ENCODE results near the gene RBBP8. TPM values are rescaled to one million over a fixed set of nuclear protein-coding genes. Genes with fewer than 3 reads are reported as not detected.

Gene RBBP8
- total RNA-seq, 1 experiment from 2014 or later: 46.7 TPM

GRCh38 chr18:22988208-22988607, 55.1 kb downstream of the RBBP8 start:
- no peak overlapping the region for H3K4me3 ChIP-seq (ENCODE audit: low read depth, low read length)
- DNase-seq: no peak
- no peaks in the 10 kb centered on the region for H3K9me3 ChIP-seq
- no peaks in the 10 kb centered on the region for H3K27me3 ChIP-seq (replicated peaks; ENCODE audit: control insufficient read depth, insufficient read depth, low read length)
- Mint-ChIP-seq H3K27ac (ENCODE audit: unreplicated experiment) (no peak overlapping the region), H3K4me3 (ENCODE audit: unreplicated experiment) (no peak overlapping the region), H3K36me3 (ENCODE audit: insufficient read depth, unreplicated experiment) (peaks cover 26% of the 10 kb centered on the region), H3K27me3 (ENCODE audit: insufficient read depth, unreplicated experiment) (no peaks in the 10 kb centered on the region), H3K9me3 (ENCODE audit: unreplicated experiment) (no peaks in the 10 kb centered on the region), H3K4me1 (ENCODE audit: low read depth, unreplicated experiment) (no peaks in the 10 kb centered on the region)
- ChIA-PET CTCF (no interaction called here), POLR2A (no interaction called here)
- peaks cover 1% of the 10 kb centered on the region; the same call in 1 of the 2 replicates for H3K36me3 ChIP-seq (ENCODE audit: control insufficient read depth, insufficient read depth, low read length)
- H3K4me1 ChIP-seq: no peaks in the 10 kb centered on the region
- no peak for TF ChIP-seq CTCF (IDR thresholded peaks at IDR 0.05; ENCODE audit: insufficient read depth in 1 of 2, low read depth in 1 of 2, low read length in 1 of 2, severe bottlenecking in 1 of 2, unreplicated experiment in 1 of 2)
- BruUV-seq (replicated peaks): no TSS peak
- intact Hi-C loops (cut with micrococcal nuclease; ENCODE audit: unreplicated experiment): no loop called here

- no TSS peak for BruUV-seq (replicated peaks)
- Histone ChIP-seq H3K4me3 (ENCODE audit: low read depth, low read length) (no peak overlapping the region), H3K9me3 (no peaks in the 10 kb centered on the region), H3K36me3 (ENCODE audit: control insufficient read depth, insufficient read depth, low read length) (no peaks in the 10 kb centered on the region), H3K27me3 (replicated peaks; ENCODE audit: control insufficient read depth, insufficient read depth, low read length) (no peaks in the 10 kb centered on the region), H3K4me1 (0 out of 2 replicates have a peak, but pooled peaks cover 3% of the 10 kb centered on the region)
- H3K36me3 Mint-ChIP-seq (ENCODE audit: insufficient read depth, unreplicated experiment): peaks cover 42% of the 10 kb centered on the region
- H3K27me3 Mint-ChIP-seq (ENCODE audit: insufficient read depth, unreplicated experiment): no peaks in the 10 kb centered on the region
- intact Hi-C loops (cut with micrococcal nuclease; ENCODE audit: unreplicated experiment): no loop called here
- no peak overlapping the region for H3K27ac Mint-ChIP-seq (ENCODE audit: unreplicated experiment)
- ChIA-PET POLR2A (no interaction called here), CTCF (no interaction called here)
- no peak overlapping the region for H3K4me3 Mint-ChIP-seq (ENCODE audit: unreplicated experiment)
- no peaks in the 10 kb centered on the region for H3K9me3 Mint-ChIP-seq (ENCODE audit: unreplicated experiment)
- DNase-seq: no peak
- no peak for TF ChIP-seq CTCF (IDR thresholded peaks at IDR 0.05; ENCODE audit: insufficient read depth in 1 of 2, low read depth in 1 of 2, low read length in 1 of 2, severe bottlenecking in 1 of 2, unreplicated experiment in 1 of 2)
- peaks cover 9% of the 10 kb centered on the region for H3K4me1 Mint-ChIP-seq (ENCODE audit: low read depth, unreplicated experiment)
These were observed 65.2 kb downstream of the RBBP8 start for GRCh38 chr18:22998344-22998743.

GRCh38 chr18:22999212-22999611, 66.1 kb downstream of the RBBP8 start:
- Histone ChIP-seq H3K9me3 (no peaks in the 10 kb centered on the region), H3K27me3 (replicated peaks; ENCODE audit: control insufficient read depth, insufficient read depth, low read length) (no peaks in the 10 kb centered on the region), H3K4me1 (0 out of 2 replicates have a peak, but pooled peaks cover 3% of the 10 kb centered on the region), H3K36me3 (ENCODE audit: control insufficient read depth, insufficient read depth, low read length) (no peaks in the 10 kb centered on the region), H3K4me3 (ENCODE audit: low read depth, low read length) (no peak overlapping the region)
- Mint-ChIP-seq H3K36me3 (ENCODE audit: insufficient read depth, unreplicated experiment) (peaks cover 47% of the 10 kb centered on the region), H3K4me1 (ENCODE audit: low read depth, unreplicated experiment) (peaks cover 11% of the 10 kb centered on the region), H3K4me3 (ENCODE audit: unreplicated experiment) (no peak overlapping the region), H3K27me3 (ENCODE audit: insufficient read depth, unreplicated experiment) (no peaks in the 10 kb centered on the region), H3K9me3 (ENCODE audit: unreplicated experiment) (no peaks in the 10 kb centered on the region), H3K27ac (ENCODE audit: unreplicated experiment) (no peak overlapping the region)
- intact Hi-C loops (cut with micrococcal nuclease; ENCODE audit: unreplicated experiment): no loop called here
- BruUV-seq (replicated peaks): no TSS peak
- no peak for DNase-seq
- POLR2A ChIA-PET: no interaction called here
- TF ChIP-seq CTCF (IDR thresholded peaks at IDR 0.05; ENCODE audit: insufficient read depth in 1 of 2, low read depth in 1 of 2, low read length in 1 of 2, severe bottlenecking in 1 of 2, unreplicated experiment in 1 of 2): no peak
- CTCF ChIA-PET: no interaction called here

All from Caco-2 (cell line).